Osteoblast (primary cell): ENCODE data around the gene RB1. TPM values are rescaled to one million over a fixed set of nuclear protein-coding genes. Genes with fewer than 3 reads are reported as not detected.

Experiments used
- DNase-seq: peaks from one replicate; pipeline ENCODE4 v3.0.0; 2011; ENCODE audit warnings: low spot score, mixed read lengths; ENCODE audit not compliant: insufficient read length; ENCODE audit errors: missing footprints
- H2AFZ ChIP-seq: 2 replicates; pipeline ENCODE4 v1.6.0; 2011; ENCODE audit warnings: mild to moderate bottlenecking, low read length
- H3K27ac ChIP-seq: 2 replicates; pipeline ENCODE4 v1.5.1; 2011; ENCODE audit warnings: mild to moderate bottlenecking, low read depth, low read length, moderate library complexity
- H3K27me3 ChIP-seq: 2 replicates; pipeline ENCODE4 v1.6.0; 2012; ENCODE audit warnings: mild to moderate bottlenecking, control low read depth, inconsistent platforms, low read length, moderate library complexity; ENCODE audit not compliant: insufficient read depth
- H3K36me3 ChIP-seq: 2 replicates; pipeline ENCODE4 v1.5.1; 2011; ENCODE audit warnings: mild to moderate bottlenecking, low read length, control low read depth, moderate library complexity; ENCODE audit not compliant: insufficient read depth
- H3K4me1 ChIP-seq: 2 replicates; pipeline ENCODE4 v1.5.1; 2011; ENCODE audit warnings: mild to moderate bottlenecking, low read length, control low read depth, moderate library complexity; ENCODE audit not compliant: insufficient read depth
- H3K4me2 ChIP-seq: 2 replicates; pipeline ENCODE4 v1.6.0; 2011; ENCODE audit warnings: mild to moderate bottlenecking, low read length; ENCODE audit not compliant: insufficient read depth
- H3K4me3 ChIP-seq: fragments of 200-600 bp; sonication (generic); 3 replicates; pipeline ENCODE4 v1.5.1; 2012; ENCODE audit warnings: mild to moderate bottlenecking, low read length, inconsistent platforms; ENCODE audit not compliant: insufficient read depth
- H3K79me2 ChIP-seq: 2 replicates; pipeline ENCODE4 v1.6.0; 2012; ENCODE audit warnings: mild to moderate bottlenecking, low read length, control low read depth, inconsistent platforms; ENCODE audit not compliant: insufficient read depth
- H3K9me3 ChIP-seq: 2 replicates; pipeline ENCODE4 v1.5.1; 2011; ENCODE audit warnings: low read depth, low read length, control low read depth
- H4K20me1 ChIP-seq: 2 replicates; pipeline ENCODE4 v1.6.0; 2012; ENCODE audit warnings: mild to moderate bottlenecking, low read length, control low read depth; ENCODE audit not compliant: insufficient read depth
- total RNA-seq: library from RNA; depleted of rRNA; stranded (reverse); fragments of >200 nt; gene quantifications from 2 replicates; pipeline ENCODE4 v1.2.3, GENCODE V29; 2012
- TF ChIP-seq, protein P1 (sequence below): IDR thresholded peaks from 2 replicates; pipeline ENCODE4 v1.5.1; 2011; ENCODE audit warnings: mild to moderate bottlenecking, low read depth, low read length, moderate library complexity; ENCODE audit errors: extremely low read depth

Gene RB1
- total RNA-seq, 1 donor: 33.3 TPM

DNA sequence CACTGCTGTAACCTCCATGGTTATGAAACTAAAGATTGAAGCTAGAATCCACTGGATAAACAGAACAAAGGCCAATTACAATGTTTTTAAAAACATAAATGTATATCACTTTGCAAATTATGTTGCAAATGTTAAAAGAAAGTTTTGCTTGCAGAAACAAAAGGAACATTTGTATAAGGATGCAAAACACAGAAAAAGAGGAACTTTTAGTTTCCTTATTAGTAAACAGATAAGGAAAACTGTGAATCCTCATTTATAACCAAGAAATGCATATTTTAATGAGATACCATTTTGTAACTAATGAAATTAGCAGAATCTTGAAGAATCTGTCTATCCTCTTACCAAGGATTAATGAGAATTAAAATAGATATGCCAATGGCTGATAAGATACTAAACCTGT, 77.0 kb downstream of the RB1 start:
- Histone ChIP-seq H3K4me3 (no peak overlapping the region), H3K36me3 (peaks cover 10% of the 10 kb centered on the region), H3K4me2 (no peak overlapping the region), H4K20me1 (no peaks in the 10 kb centered on the region), H3K27ac (no peak overlapping the region), H2AFZ (no peak overlapping the region), H3K79me2 (no peaks in the 10 kb centered on the region), H3K27me3 (no peaks in the 10 kb centered on the region), H3K9me3 (no peaks in the 10 kb centered on the region), H3K4me1 (no peaks in the 10 kb centered on the region)
- TF ChIP-seq, protein P1, sequence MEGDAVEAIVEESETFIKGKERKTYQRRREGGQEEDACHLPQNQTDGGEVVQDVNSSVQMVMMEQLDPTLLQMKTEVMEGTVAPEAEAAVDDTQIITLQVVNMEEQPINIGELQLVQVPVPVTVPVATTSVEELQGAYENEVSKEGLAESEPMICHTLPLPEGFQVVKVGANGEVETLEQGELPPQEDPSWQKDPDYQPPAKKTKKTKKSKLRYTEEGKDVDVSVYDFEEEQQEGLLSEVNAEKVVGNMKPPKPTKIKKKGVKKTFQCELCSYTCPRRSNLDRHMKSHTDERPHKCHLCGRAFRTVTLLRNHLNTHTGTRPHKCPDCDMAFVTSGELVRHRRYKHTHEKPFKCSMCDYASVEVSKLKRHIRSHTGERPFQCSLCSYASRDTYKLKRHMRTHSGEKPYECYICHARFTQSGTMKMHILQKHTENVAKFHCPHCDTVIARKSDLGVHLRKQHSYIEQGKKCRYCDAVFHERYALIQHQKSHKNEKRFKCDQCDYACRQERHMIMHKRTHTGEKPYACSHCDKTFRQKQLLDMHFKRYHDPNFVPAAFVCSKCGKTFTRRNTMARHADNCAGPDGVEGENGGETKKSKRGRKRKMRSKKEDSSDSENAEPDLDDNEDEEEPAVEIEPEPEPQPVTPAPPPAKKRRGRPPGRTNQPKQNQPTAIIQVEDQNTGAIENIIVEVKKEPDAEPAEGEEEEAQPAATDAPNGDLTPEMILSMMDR: no peak
- no peak for DNase-seq

- Histone ChIP-seq H3K4me2 (no peak overlapping the region), H3K27ac (no peak overlapping the region), H3K36me3 (peaks cover 4% of the 10 kb centered on the region), H4K20me1 (no peaks in the 10 kb centered on the region), H3K27me3 (no peaks in the 10 kb centered on the region), H3K4me3 (no peak overlapping the region), H3K79me2 (no peaks in the 10 kb centered on the region), H3K9me3 (no peaks in the 10 kb centered on the region), H3K4me1 (no peaks in the 10 kb centered on the region), H2AFZ (no peak overlapping the region)
- TF ChIP-seq, protein P1: no peak
- DNase-seq: no peak
These were observed 79.8 kb downstream of the RB1 start for GRCh38 chr13:48383384-48383783.

GRCh38 chr13:48386816-48387215, 83.3 kb downstream of the RB1 start:
- no peaks in the 10 kb centered on the region for H3K4me1 ChIP-seq
- no peak overlapping the region for H3K4me3 ChIP-seq
- H3K36me3 ChIP-seq: no peaks in the 10 kb centered on the region
- no peak overlapping the region for H3K27ac ChIP-seq
- H3K79me2 ChIP-seq: no peaks in the 10 kb centered on the region
- H3K4me2 ChIP-seq: no peak overlapping the region
- TF ChIP-seq, protein P1: no peak
- no peaks in the 10 kb centered on the region for H3K27me3 ChIP-seq
- no peak overlapping the region for H2AFZ ChIP-seq
- H4K20me1 ChIP-seq: no peaks in the 10 kb centered on the region
- no peak for DNase-seq
- H3K9me3 ChIP-seq: no peaks in the 10 kb centered on the region

- H3K4me1 ChIP-seq: no peaks in the 10 kb centered on the region
- H3K79me2 ChIP-seq: no peaks in the 10 kb centered on the region
- no peak overlapping the region for H2AFZ ChIP-seq
- DNase-seq: no peak
- TF ChIP-seq, protein P1: no peak
- no peak overlapping the region for H3K4me2 ChIP-seq
- H4K20me1 ChIP-seq: no peaks in the 10 kb centered on the region
- H3K9me3 ChIP-seq: no peaks in the 10 kb centered on the region
- H3K36me3 ChIP-seq: peaks cover 5% of the 10 kb centered on the region
- H3K27me3 ChIP-seq: no peaks in the 10 kb centered on the region
- H3K27ac ChIP-seq: no peak overlapping the region
- H3K4me3 ChIP-seq: no peak overlapping the region
These were observed 87.7 kb downstream of the RB1 start for GRCh38 chr13:48391257-48391656.
